Suprapubic skin (tissue), 4 donors: ENCODE results near the gene MYO1A.

ENCODE experiments used
- CTCF ChIP-seq, 2 donors: fragments of 200-600 bp in 1 of 2; fragments of 450-650 bp in 1 of 2; sonication (generic) in 1 of 2; IDR thresholded peaks; one replicate each; pipeline ENCODE4 v1.5.1; 2016 to 2019; ENCODE audit warnings: antibody characterized with exemption in 2 of 2, mild to moderate bottlenecking in 1 of 2, moderate library complexity in 1 of 2
- POLR2A ChIP-seq, 2 donors: fragments of 450-650 bp; IDR thresholded peaks; one replicate each; pipeline ENCODE4 v1.6.1; 2017; ENCODE audit warnings: antibody characterized with exemption in 2 of 2, mild to moderate bottlenecking in 2 of 2, moderate library complexity in 2 of 2
- POLR2AphosphoS5 ChIP-seq, 3 donors: sonication (generic); formaldehyde crosslinking; IDR thresholded peaks; one replicate each; pipeline ENCODE4 v1.6.1; 2017; ENCODE audit warnings: antibody characterized with exemption in 3 of 3

GRCh38 chr12:57019983-57020719, 29.8 kb downstream of the MYO1A start:
- TF ChIP-seq CTCF (IDR thresholded peaks at IDR 0.05) (no peak), POLR2A (IDR thresholded peaks at IDR 0.05) (no peak), POLR2AphosphoS5 (IDR thresholded peaks at IDR 0.05) (no peak)
